Stimulated activated CD4-positive, alpha-beta T cell treated with anti-CD3 and anti-CD28 coated beads, Interleukin-1b, Interleukin-23, amount 100 ng/mL, for 48 hours (primary cell): ENCODE measurements around the gene PAPPA.

Experiments
- DNase-seq: peaks from one replicate; pipeline ENCODE4 v3.0.0-alpha.2; 2020

Gene PAPPA

DNA sequence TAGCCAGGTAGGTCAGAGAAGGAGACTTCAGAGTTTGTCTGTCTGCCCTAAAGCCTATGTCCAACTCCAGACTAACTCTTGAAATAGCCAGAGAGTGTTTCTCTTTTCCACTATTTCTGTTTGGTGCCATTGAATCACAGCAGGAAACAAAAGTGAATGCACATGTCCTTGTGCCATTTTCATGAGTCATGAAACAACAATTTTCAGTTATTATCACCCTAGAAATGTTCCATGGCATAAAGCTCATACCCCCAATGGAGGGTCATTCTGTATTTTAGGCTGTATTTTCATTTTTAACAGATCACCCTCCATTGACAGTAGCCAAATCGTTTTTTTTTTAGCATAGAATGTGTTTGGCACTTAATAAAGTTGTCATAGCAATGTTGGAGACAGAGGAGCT is 124.7 kb downstream of the PAPPA start:
- DNase-seq, result no peak

GRCh38 chr9:116279230-116279629 is 125.6 kb downstream of the PAPPA start:
- DNase-seq, result no peak

DNA sequence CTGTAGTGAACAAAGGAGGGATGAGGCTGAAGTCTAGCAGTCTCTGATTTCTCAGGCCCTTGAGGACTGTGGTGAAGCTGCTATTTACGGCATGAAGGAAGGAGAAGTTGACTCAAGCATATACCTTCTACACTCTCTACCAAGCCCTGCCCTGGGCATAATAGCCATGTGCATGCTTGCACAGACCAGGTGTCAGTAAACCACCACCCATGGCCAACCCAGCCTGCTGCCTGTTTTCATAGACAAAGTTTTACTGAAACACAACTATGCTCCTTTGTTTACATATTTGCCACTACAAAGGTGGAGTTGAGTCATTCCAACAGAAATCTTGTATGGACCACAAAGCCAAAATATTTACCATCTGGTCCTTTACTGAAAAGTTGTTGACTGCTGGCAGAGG is 126.9 kb downstream of the PAPPA start:
- DNase-seq, result no peak

DNA sequence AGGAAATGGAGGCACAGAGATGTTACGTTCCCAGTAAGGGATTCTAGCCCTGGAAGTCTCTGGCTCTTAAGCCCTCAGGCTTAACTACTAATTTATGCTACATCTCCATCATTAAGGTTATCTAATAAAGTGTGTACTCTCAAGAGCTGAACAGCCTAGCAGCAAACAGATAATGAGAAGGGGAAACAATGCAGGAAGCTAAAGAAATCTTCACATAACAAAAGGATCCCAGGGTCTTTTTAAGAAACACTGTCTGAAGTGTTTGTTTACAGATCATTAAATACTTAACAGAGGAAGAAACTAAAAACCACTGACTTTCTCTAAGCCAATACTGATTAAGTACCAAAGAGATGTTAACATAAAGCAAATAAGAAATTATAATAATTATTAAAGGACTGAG is 129.0 kb downstream of the PAPPA start:
- no peak for DNase-seq

DNA sequence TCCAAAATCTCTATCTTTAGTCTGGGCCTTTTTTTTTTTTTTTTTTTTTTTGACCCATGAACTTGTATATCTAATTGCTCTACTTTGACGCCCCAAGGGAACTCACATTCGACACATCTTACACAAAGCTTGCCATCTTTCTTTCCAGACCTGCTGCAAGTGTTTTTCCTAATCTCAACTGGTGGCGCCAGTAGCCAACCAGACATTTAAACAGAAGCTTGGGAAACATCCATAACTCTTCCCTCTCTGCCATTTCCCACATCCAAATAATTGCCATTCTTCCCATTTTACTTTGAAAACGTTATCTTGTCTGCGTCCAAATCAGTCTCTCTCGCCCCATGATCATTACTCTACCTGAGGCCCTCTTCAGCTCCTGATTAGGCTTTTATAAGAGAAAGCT is 130.9 kb downstream of the PAPPA start:
- no peak for DNase-seq

DNA sequence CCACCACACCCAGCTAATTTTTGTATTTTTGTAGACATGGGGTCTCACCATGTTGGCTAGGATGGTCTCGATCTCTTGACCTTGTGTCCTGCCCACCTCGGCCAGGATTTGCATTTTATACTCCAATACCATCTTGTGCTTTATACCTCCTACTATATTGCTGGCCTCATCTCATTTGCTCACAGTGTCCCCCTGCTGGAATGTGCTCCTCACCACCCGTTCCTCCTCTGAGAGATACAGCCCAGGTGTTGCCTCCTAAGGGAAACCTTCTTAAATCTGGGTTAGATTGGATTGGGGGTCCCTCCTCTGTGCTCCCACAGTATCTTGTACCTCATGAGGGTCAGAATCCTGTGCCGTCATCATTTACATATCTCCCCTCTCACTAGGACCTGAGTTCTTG is 131.7 kb downstream of the PAPPA start:
- DNase-seq, result no peak

- no peak for DNase-seq
Measured at GRCh38 chr9:116286297-116286696, 132.7 kb downstream of the PAPPA start.

- DNase-seq, result no peak
Measured at GRCh38 chr9:116287721-116288120, 134.1 kb downstream of the PAPPA start.

DNA sequence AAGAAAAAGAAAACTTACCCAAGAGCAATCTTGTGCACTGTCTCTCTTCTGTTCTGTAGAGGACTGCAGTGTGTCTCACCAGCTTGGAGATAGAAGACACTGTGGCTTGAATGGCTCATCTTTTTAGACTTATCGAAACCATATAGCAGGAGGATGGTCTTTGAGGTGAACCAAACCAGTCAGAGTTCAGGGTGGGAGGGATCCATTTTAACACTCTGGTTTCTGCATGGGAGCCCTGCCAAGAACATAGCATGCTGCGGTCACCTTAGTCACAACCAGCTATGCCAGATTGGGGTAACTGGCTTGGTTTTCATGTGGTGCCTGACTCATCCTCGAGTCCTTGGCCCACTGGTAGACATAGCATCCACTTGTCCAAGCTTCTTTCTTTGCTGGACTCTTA is 135.1 kb downstream of the PAPPA start:
- DNase-seq, result no peak

- no peak for DNase-seq
Measured at GRCh38 chr9:116297346-116297745, 143.8 kb downstream of the PAPPA start.

- DNase-seq, result no peak
Measured at GRCh38 chr9:116298249-116298648, 144.7 kb downstream of the PAPPA start.

DNA sequence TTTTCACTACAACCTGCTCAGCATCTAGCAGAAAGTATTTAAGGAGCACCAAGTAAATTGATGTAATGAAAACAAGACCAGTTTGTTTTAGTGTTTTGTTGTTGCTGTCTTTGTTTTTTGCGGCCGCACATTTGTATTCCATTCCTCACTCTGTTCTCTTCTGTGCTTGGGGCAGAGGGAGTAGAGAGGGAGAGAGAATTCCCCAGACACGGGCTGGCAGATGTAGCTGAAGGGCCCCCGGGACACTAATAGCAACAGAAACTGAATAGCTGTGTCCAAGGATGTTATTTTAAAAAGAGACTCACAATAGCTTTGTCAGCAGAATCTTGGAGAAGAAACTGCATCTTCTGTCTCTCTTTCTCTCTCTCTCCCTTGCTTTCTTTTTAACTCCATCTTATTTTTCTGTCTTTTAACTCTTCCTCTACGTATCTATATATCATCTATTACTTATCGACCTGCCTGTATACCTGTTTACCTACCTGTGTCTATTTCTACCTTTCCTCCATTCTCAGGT is 145.3 kb downstream of the PAPPA start:
- no peak for DNase-seq

GRCh38 chr9:116300360-116300870 is 146.8 kb downstream of the PAPPA start:
- no peak for DNase-seq

DNA sequence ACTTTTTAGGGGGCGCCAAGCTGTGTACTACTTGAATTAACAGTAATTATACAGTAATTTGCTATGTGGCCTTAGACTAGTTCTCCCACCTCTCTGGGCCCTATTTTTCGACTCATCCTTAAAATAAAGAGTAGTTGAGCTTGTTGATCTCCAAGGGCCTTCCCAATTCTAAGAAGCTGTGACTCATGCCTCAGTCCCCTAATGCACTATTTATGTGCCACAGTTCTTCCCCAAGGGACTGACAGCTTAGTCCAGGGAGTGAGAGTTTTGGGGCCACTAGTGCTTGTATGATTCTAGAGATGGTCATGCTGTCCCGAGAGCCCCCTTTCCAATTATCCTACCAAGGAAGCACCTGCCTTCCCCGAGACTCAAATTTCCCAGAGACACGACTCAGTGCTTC is 149.7 kb downstream of the PAPPA start:
- DNase-seq, result no peak

- DNase-seq, result no peak
Measured at GRCh38 chr9:116303886-116304538, 150.4 kb downstream of the PAPPA start.

DNA sequence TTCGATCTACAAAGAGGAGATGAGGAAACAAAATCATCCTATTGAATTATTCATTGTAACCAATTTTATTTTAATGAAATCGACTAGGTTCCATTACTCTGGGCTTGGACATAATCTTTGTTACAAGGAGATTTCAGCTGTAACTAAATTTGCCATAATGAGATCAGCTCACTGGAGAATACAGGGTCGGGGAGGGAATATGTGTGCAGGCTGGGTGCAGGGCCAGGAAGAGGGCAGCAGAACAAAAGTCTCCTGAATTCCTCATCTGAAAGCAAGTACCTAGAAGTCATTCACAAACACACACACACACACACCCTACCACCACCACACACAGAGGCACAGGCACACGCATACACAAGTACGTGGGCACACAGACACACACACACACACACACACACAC is 151.2 kb downstream of the PAPPA start:
- no peak for DNase-seq

DNA sequence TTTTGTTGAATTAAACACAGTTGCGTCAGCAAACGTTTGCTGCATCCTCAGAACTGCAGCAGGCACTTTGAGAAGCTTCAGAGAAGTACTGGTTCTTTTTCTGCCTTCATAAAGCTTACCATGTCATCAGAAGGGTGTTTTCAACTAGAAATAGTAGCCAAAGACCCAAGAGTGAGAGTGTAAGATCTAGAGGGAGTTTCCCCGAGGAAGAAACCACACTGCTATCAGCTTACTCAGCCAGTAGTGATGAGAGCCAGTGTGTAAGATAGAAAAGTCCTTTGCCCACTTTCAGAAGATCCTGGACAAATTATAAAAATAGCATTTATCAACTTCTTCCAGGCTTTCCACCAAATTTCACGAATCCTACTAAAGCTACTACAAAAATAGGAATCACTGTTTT is 154.5 kb downstream of the PAPPA start:
- DNase-seq, result no peak

GRCh38 chr9:116309900-116310611 is 156.5 kb downstream of the PAPPA start:
- DNase-seq, result no peak

DNA sequence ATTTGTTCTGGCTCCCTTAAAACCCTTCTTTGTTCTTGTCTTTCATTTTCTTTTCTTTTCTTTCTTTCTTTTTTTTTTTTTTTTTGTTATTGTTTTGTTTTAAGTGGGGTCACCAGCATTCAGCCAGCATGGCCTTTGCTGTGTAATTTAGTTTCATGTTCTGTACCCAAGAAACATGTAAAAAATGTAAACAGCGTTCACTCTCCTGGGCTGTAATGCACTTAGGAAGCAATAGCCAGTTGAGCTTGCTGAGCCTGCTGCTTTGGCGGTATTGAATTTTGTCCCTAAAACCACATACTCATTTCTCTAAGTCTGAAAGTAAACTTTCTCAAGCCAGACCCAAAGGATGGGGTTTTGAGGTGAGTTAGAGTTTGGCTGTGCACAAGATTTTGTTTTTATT is 158.6 kb downstream of the PAPPA start:
- DNase-seq, result no peak

DNA sequence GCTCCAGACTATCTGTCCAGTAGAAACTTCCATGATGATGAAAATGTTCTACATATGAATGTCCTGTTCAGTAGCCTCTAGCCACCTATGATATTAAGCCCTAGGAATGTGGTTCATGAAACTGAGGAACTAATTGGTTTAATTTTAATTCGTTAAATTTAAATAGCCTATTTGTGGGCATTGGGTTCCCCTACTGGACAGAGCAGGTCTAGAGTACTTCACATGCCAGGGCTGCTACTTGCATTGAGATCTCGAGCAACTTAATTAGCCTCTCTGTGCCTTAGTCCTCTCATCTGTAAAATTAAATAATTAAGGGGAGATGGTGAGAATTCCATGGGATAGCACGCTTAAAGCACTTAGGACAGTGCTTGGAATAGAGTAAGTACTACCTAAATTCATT is 160.0 kb downstream of the PAPPA start:
- DNase-seq, result no peak

GRCh38 chr9:116316246-116316645 is 162.7 kb downstream of the PAPPA start:
- no peak for DNase-seq

GRCh38 chr9:116317503-116317902 is 163.9 kb downstream of the PAPPA start:
- no peak for DNase-seq

- no peak for DNase-seq
Measured at GRCh38 chr9:116318468-116319374, 165.1 kb downstream of the PAPPA start.
